Measurements from ENCODE around the gene C3orf52.

C3orf52 gene

GRCh38 chr3:112096176-112096575 is 10.0 kb downstream of the C3orf52 start:
- Mint-ChIP-seq H3K27me3 (peaks cover under 1% of the 10 kb centered on the region), H3K4me3 (no peak overlapping the region), H3K36me3 (peaks cover 4% of the 10 kb centered on the region), H3K4me1 (ENCODE audit: low read depth) (peaks cover 17% of the 10 kb centered on the region), H3K27ac (no peak overlapping the region), H3K9me3 (ENCODE audit: low read depth) (peaks cover 4% of the 10 kb centered on the region)

GRCh38 chr3:112097378-112097777 is 11.2 kb downstream of the C3orf52 start:
- peaks cover 4% of the 10 kb centered on the region for H3K9me3 Mint-ChIP-seq (ENCODE audit: low read depth)
- H3K4me1 Mint-ChIP-seq (ENCODE audit: low read depth): peaks cover 15% of the 10 kb centered on the region
- H3K4me3 Mint-ChIP-seq: no peak overlapping the region
- peaks cover 4% of the 10 kb centered on the region for H3K36me3 Mint-ChIP-seq
- no peak overlapping the region for H3K27ac Mint-ChIP-seq
- no peaks in the 10 kb centered on the region for H3K27me3 Mint-ChIP-seq

GRCh38 chr3:112101916-112102315 is 15.7 kb downstream of the C3orf52 start:
- peaks cover 11% of the 10 kb centered on the region for H3K36me3 Mint-ChIP-seq
- H3K27ac Mint-ChIP-seq: no peak overlapping the region
- peaks cover 4% of the 10 kb centered on the region for H3K9me3 Mint-ChIP-seq (ENCODE audit: low read depth)
- no peak overlapping the region for H3K4me3 Mint-ChIP-seq
- peaks cover 6% of the 10 kb centered on the region for H3K4me1 Mint-ChIP-seq (ENCODE audit: low read depth)
- peaks cover 2% of the 10 kb centered on the region for H3K27me3 Mint-ChIP-seq

GRCh38 chr3:112104774-112105173 is 18.6 kb downstream of the C3orf52 start:
- Mint-ChIP-seq H3K27ac (no peak overlapping the region), H3K4me3 (no peak overlapping the region), H3K27me3 (peaks cover 2% of the 10 kb centered on the region), H3K4me1 (ENCODE audit: low read depth) (no peaks in the 10 kb centered on the region), H3K9me3 (ENCODE audit: low read depth) (no peaks in the 10 kb centered on the region), H3K36me3 (peaks cover 6% of the 10 kb centered on the region)

- H3K27me3 Mint-ChIP-seq: no peaks in the 10 kb centered on the region
- H3K4me1 Mint-ChIP-seq (ENCODE audit: low read depth): peaks cover 4% of the 10 kb centered on the region
- H3K27ac Mint-ChIP-seq: no peak overlapping the region
- no peaks in the 10 kb centered on the region for H3K9me3 Mint-ChIP-seq (ENCODE audit: low read depth)
- H3K36me3 Mint-ChIP-seq: no peaks in the 10 kb centered on the region
- H3K4me3 Mint-ChIP-seq: no peak overlapping the region
Observed at GRCh38 chr3:112109322-112109721, 23.1 kb downstream of the C3orf52 start.

- H3K9me3 Mint-ChIP-seq (ENCODE audit: low read depth): no peaks in the 10 kb centered on the region
- no peak overlapping the region for H3K4me3 Mint-ChIP-seq
- no peak overlapping the region for H3K27ac Mint-ChIP-seq
- peaks cover 10% of the 10 kb centered on the region for H3K4me1 Mint-ChIP-seq (ENCODE audit: low read depth)
- H3K36me3 Mint-ChIP-seq: no peaks in the 10 kb centered on the region
- no peaks in the 10 kb centered on the region for H3K27me3 Mint-ChIP-seq
Observed at GRCh38 chr3:112111785-112112402, 25.7 kb downstream of the C3orf52 start.

GRCh38 chr3:112114576-112115160 is 28.5 kb downstream of the C3orf52 start:
- Mint-ChIP-seq H3K4me1 (ENCODE audit: low read depth) (peaks cover 24% of the 10 kb centered on the region), H3K36me3 (peaks cover 2% of the 10 kb centered on the region), H3K9me3 (ENCODE audit: low read depth) (no peaks in the 10 kb centered on the region), H3K27ac (no peak overlapping the region), H3K4me3 (no peak overlapping the region), H3K27me3 (no peaks in the 10 kb centered on the region)

GRCh38 chr3:112115161-112115739 is 29.1 kb downstream of the C3orf52 start:
- H3K9me3 Mint-ChIP-seq (ENCODE audit: low read depth): no peaks in the 10 kb centered on the region
- H3K27ac Mint-ChIP-seq: no peak overlapping the region
- no peaks in the 10 kb centered on the region for H3K27me3 Mint-ChIP-seq
- no peak overlapping the region for H3K4me3 Mint-ChIP-seq
- peaks cover 3% of the 10 kb centered on the region for H3K36me3 Mint-ChIP-seq
- peaks cover 29% of the 10 kb centered on the region for H3K4me1 Mint-ChIP-seq (ENCODE audit: low read depth)

GRCh38 chr3:112115806-112116383 is 29.7 kb downstream of the C3orf52 start:
- no peaks in the 10 kb centered on the region for H3K27me3 Mint-ChIP-seq
- peaks cover 3% of the 10 kb centered on the region for H3K36me3 Mint-ChIP-seq
- H3K4me3 Mint-ChIP-seq: no peak overlapping the region
- H3K4me1 Mint-ChIP-seq (ENCODE audit: low read depth): peaks cover 34% of the 10 kb centered on the region
- H3K9me3 Mint-ChIP-seq (ENCODE audit: low read depth): no peaks in the 10 kb centered on the region
- no peak overlapping the region for H3K27ac Mint-ChIP-seq

- H3K9me3 Mint-ChIP-seq (ENCODE audit: low read depth): no peaks in the 10 kb centered on the region
- H3K4me1 Mint-ChIP-seq (ENCODE audit: low read depth): peaks cover 41% of the 10 kb centered on the region
- H3K27me3 Mint-ChIP-seq: no peaks in the 10 kb centered on the region
- no peak overlapping the region for H3K27ac Mint-ChIP-seq
- peak overlapping the region; percentile 8 for H3K4me3 Mint-ChIP-seq
- peaks cover 3% of the 10 kb centered on the region for H3K36me3 Mint-ChIP-seq
Observed at GRCh38 chr3:112116748-112117186, 30.6 kb downstream of the C3orf52 start.

- H3K4me3 Mint-ChIP-seq: no peak overlapping the region
- peaks cover 40% of the 10 kb centered on the region for H3K4me1 Mint-ChIP-seq (ENCODE audit: low read depth)
- H3K36me3 Mint-ChIP-seq: peaks cover 3% of the 10 kb centered on the region
- no peaks in the 10 kb centered on the region for H3K9me3 Mint-ChIP-seq (ENCODE audit: low read depth)
- no peak overlapping the region for H3K27ac Mint-ChIP-seq
- H3K27me3 Mint-ChIP-seq: no peaks in the 10 kb centered on the region
Observed at GRCh38 chr3:112117415-112117814, 31.2 kb downstream of the C3orf52 start.

- no peaks in the 10 kb centered on the region for H3K9me3 Mint-ChIP-seq (ENCODE audit: low read depth)
- peaks cover 40% of the 10 kb centered on the region for H3K4me1 Mint-ChIP-seq (ENCODE audit: low read depth)
- H3K27me3 Mint-ChIP-seq: no peaks in the 10 kb centered on the region
- H3K27ac Mint-ChIP-seq: no peak overlapping the region
- peaks cover 3% of the 10 kb centered on the region for H3K36me3 Mint-ChIP-seq
- H3K4me3 Mint-ChIP-seq: no peak overlapping the region
Observed at GRCh38 chr3:112117841-112118571, 31.8 kb downstream of the C3orf52 start.

GRCh38 chr3:112119962-112120836 is 34.0 kb downstream of the C3orf52 start:
- Mint-ChIP-seq H3K36me3 (peaks cover 5% of the 10 kb centered on the region), H3K4me3 (no peak overlapping the region), H3K27me3 (no peaks in the 10 kb centered on the region), H3K27ac (no peak overlapping the region), H3K4me1 (ENCODE audit: low read depth) (peaks cover 37% of the 10 kb centered on the region), H3K9me3 (ENCODE audit: low read depth) (no peaks in the 10 kb centered on the region)
